ENCODE measurements around the gene CADM1.

- TF ChIP-seq CTCF (IDR thresholded peaks at IDR 0.05) (no peak), POLR2A (IDR thresholded peaks at IDR 0.05) (no peak)
These were observed 356.1 kb downstream of the CADM1 start for GRCh38 chr11:115148101-115148500.

Data from heart left ventricle (tissue), 13 donors.